ENCODE data around the gene CD47. TPM values are rescaled to one million over a fixed set of nuclear protein-coding genes. Genes with fewer than 3 reads are reported as not detected.

The CD47 gene
- polyA plus RNA-seq, 1 experiment, result 13.4 TPM

GRCh38 chr3:108021131-108021530 lies 69.7 kb downstream of the CD47 start:
- Histone ChIP-seq H3K4me3 (ENCODE audit: low read depth, low read length) (no peak overlapping the region), H3K36me3 (ENCODE audit: control insufficient read depth, insufficient read depth, low read length) (no peaks in the 10 kb centered on the region), H3K27me3 (ENCODE audit: control insufficient read depth, insufficient read depth, low read length) (0 out of 2 replicates have a peak, but pooled peaks cover 1% of the 10 kb centered on the region)
- TF ChIP-seq CTCF (IDR thresholded peaks at IDR 0.05; ENCODE audit: insufficient read depth, low read depth, low read length), result no peak
- CTCF ChIA-PET, result no interaction called here
- POLR2A ChIA-PET, result no interaction called here
- no peak for DNase-seq (ENCODE audit: low read depth)

- no peaks in the 10 kb centered on the region for H3K36me3 ChIP-seq (ENCODE audit: control insufficient read depth, insufficient read depth, low read length)
- no peak overlapping the region for H3K4me3 ChIP-seq (ENCODE audit: low read depth, low read length)
- CTCF ChIA-PET, result interaction anchor here (0.7 kb wide), 1 partner anchor 184 kb away, joined by 3 read pairs; no protein-coding TSS in a partner anchor
- DNase-seq (ENCODE audit: low read depth), result no peak
- no peak for TF ChIP-seq CTCF (IDR thresholded peaks at IDR 0.05; ENCODE audit: insufficient read depth, low read depth, low read length)
- H3K27me3 ChIP-seq (ENCODE audit: control insufficient read depth, insufficient read depth, low read length), result 0 out of 2 replicates have a peak, but pooled peaks cover 1% of the 10 kb centered on the region
- POLR2A ChIA-PET, result no interaction called here
Measured at GRCh38 chr3:108018552-108018951, 72.3 kb downstream of the CD47 start.

- Histone ChIP-seq H3K4me3 (ENCODE audit: low read depth, low read length) (no peak overlapping the region), H3K36me3 (ENCODE audit: control insufficient read depth, insufficient read depth, low read length) (no peaks in the 10 kb centered on the region), H3K27me3 (ENCODE audit: control insufficient read depth, insufficient read depth, low read length) (0 out of 2 replicates have a peak, but pooled peaks cover 1% of the 10 kb centered on the region)
- TF ChIP-seq CTCF (IDR thresholded peaks at IDR 0.05; ENCODE audit: insufficient read depth, low read depth, low read length), result no peak
- CTCF ChIA-PET, result no interaction called here
- POLR2A ChIA-PET, result no interaction called here
- no peak for DNase-seq (ENCODE audit: low read depth)
Measured at GRCh38 chr3:108017587-108017986, 73.2 kb downstream of the CD47 start.

GRCh38 chr3:108014943-108015342 lies 75.9 kb downstream of the CD47 start:
- H3K27me3 ChIP-seq (ENCODE audit: control insufficient read depth, insufficient read depth, low read length), result peaks cover 1% of the 10 kb centered on the region; the same call in 1 of the 2 replicates
- no peaks in the 10 kb centered on the region for H3K36me3 ChIP-seq (ENCODE audit: control insufficient read depth, insufficient read depth, low read length)
- H3K4me3 ChIP-seq (ENCODE audit: low read depth, low read length), result no peak overlapping the region
- CTCF ChIA-PET, result interaction anchor here (0.9 kb wide), 1 partner anchor 14 kb away, joined by 3 read pairs; no protein-coding TSS in a partner anchor
- POLR2A ChIA-PET, result no interaction called here
- TF ChIP-seq CTCF (IDR thresholded peaks at IDR 0.05; ENCODE audit: insufficient read depth, low read depth, low read length), result no peak
- no peak for DNase-seq (ENCODE audit: low read depth)

- POLR2A ChIA-PET, result no interaction called here
- H3K4me3 ChIP-seq (ENCODE audit: low read depth, low read length), result no peak overlapping the region
- TF ChIP-seq CTCF (IDR thresholded peaks at IDR 0.05; ENCODE audit: insufficient read depth, low read depth, low read length), result no peak
- DNase-seq (ENCODE audit: low read depth), result no peak
- CTCF ChIA-PET, result no interaction called here
- H3K27me3 ChIP-seq (ENCODE audit: control insufficient read depth, insufficient read depth, low read length), result peaks cover 1% of the 10 kb centered on the region; the same call in 1 of the 2 replicates
- H3K36me3 ChIP-seq (ENCODE audit: control insufficient read depth, insufficient read depth, low read length), result no peaks in the 10 kb centered on the region
Measured at GRCh38 chr3:108013141-108014055, 77.4 kb downstream of the CD47 start.

All from BJ (cell line).